ENCODE results near the gene IQGAP2. TPM values are rescaled to one million over a fixed set of nuclear protein-coding genes. Genes with fewer than 3 reads are reported as not detected.

The IQGAP2 gene
- total RNA-seq, 1 donor: 1.2 TPM

DNA sequence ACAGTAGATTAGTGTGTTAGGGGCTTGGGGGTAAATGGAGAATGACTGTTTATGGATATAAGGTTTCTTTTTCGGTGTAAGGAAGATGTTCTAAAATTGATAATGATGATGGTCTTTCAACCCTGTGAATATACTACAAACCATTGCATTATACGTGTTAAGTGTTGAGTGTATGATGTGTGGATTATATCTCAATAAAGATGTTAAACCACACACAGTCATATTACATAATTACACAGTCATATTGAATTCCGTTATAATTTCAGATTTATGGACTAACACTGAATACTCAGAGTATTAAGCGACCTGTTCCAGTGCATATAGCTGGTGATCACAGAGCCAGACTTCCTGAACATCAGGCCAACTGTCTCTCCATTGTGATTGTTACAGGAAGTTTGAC lies 152.0 kb downstream of the IQGAP2 start:
- no peak for TF ChIP-seq CTCF (IDR thresholded peaks at IDR 0.05; ENCODE audit: insufficient read depth, low read length)
- no peak overlapping the region for H3K4me3 ChIP-seq (ENCODE audit: low read depth, low read length)
- no peak for DNase-seq (ENCODE audit: low read depth)

GRCh38 chr5:76555717-76556116 lies 152.6 kb downstream of the IQGAP2 start:
- DNase-seq (ENCODE audit: low read depth): no peak
- TF ChIP-seq CTCF (IDR thresholded peaks at IDR 0.05; ENCODE audit: insufficient read depth, low read length): no peak
- no peak overlapping the region for H3K4me3 ChIP-seq (ENCODE audit: low read depth, low read length)

GRCh38 chr5:76556511-76557221 lies 153.6 kb downstream of the IQGAP2 start:
- no peak overlapping the region for H3K4me3 ChIP-seq (ENCODE audit: low read depth, low read length)
- DNase-seq (ENCODE audit: low read depth): no peak
- TF ChIP-seq CTCF (IDR thresholded peaks at IDR 0.05; ENCODE audit: insufficient read depth, low read length): no peak

GRCh38 chr5:76560952-76561891 lies 158.1 kb downstream of the IQGAP2 start:
- H3K4me3 ChIP-seq (ENCODE audit: low read depth, low read length): no peak overlapping the region
- DNase-seq (ENCODE audit: low read depth): no peak
- TF ChIP-seq CTCF (IDR thresholded peaks at IDR 0.05; ENCODE audit: insufficient read depth, low read length): no peak

DNA sequence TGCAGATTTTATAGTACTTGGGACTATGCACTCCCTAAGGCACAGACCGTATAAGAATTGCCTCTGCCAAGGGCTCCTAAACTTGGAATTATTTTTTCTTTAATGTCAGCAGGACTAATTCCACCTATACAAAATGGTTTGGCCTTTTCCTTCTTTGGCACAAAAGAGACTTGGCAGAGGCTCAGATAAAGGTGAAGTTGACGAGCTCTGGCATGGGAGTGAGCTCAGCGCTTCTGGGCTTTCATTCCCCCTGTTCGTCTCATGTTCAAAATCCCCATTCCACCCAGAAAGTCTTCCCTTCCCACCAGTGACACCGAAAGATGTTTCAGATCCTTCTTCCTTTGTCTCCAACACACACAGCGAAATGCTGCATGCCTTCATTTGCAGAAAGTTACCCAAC lies 158.9 kb downstream of the IQGAP2 start:
- TF ChIP-seq CTCF (IDR thresholded peaks at IDR 0.05; ENCODE audit: insufficient read depth, low read length): no peak
- H3K4me3 ChIP-seq (ENCODE audit: low read depth, low read length): no peak overlapping the region
- DNase-seq (ENCODE audit: low read depth): no peak

DNA sequence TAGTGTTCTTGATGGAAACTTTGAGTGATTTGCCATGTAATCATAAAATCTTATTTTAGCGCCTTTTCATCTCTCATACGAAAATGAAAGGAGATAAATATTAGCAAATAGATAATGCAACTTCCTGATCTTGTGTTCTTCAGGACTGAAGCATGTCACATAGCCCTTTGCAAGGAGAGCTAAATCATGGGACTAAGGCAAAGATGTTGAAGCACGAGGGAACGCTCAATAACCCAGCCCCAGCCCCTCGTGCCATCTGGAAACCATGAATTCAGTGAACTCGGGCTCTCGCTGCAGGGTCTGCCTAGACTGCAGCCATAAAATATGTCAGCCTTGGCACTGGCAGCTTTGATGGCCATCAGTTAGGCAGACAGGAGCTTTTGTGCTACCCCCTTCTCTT lies 161.9 kb downstream of the IQGAP2 start:
- TF ChIP-seq CTCF (IDR thresholded peaks at IDR 0.05; ENCODE audit: insufficient read depth, low read length): no peak
- DNase-seq (ENCODE audit: low read depth): no peak
- no peak overlapping the region for H3K4me3 ChIP-seq (ENCODE audit: low read depth, low read length)

All from fibroblast of the aortic adventitia (primary cell).